IPS-NIHi11 (cell line): ENCODE results near the gene BMI1.

Experiments used
- DNase-seq: peaks from one replicate; pipeline ENCODE4 v3.0.0; 2012; ENCODE audit warnings: mixed read lengths, low spot score

BMI1 gene

GRCh38 chr10:22367471-22367870, 46.6 kb downstream of the BMI1 start:
- DNase-seq, result no peak

- no peak for DNase-seq
Observed at GRCh38 chr10:22368402-22368801, 47.5 kb downstream of the BMI1 start.

- no peak for DNase-seq
Observed at GRCh38 chr10:22368981-22369380, 48.1 kb downstream of the BMI1 start.

- DNase-seq, result no peak
Observed at GRCh38 chr10:22369434-22370072, 48.7 kb downstream of the BMI1 start.

- DNase-seq, result no peak
Observed at GRCh38 chr10:22370320-22370719, 49.4 kb downstream of the BMI1 start.

GRCh38 chr10:22372298-22372697, 51.4 kb downstream of the BMI1 start:
- DNase-seq, result no peak

- no peak for DNase-seq
Observed at GRCh38 chr10:22372917-22373316, 52.0 kb downstream of the BMI1 start.

GRCh38 chr10:22374489-22375126, 53.7 kb downstream of the BMI1 start:
- no peak for DNase-seq

GRCh38 chr10:22379059-22379458, 58.2 kb downstream of the BMI1 start:
- DNase-seq, result no peak
